ENCODE data around the gene LRRC75A.
A peak's percentile ranks its signal among the peaks of the same experiment; 100 is the strongest.
"Not testable (repeated sequence)": the region's sequence is repeated elsewhere in the genome, so short reads cannot be mapped to it uniquely, and the experiment has no call there.

LRRC75A gene

DNA sequence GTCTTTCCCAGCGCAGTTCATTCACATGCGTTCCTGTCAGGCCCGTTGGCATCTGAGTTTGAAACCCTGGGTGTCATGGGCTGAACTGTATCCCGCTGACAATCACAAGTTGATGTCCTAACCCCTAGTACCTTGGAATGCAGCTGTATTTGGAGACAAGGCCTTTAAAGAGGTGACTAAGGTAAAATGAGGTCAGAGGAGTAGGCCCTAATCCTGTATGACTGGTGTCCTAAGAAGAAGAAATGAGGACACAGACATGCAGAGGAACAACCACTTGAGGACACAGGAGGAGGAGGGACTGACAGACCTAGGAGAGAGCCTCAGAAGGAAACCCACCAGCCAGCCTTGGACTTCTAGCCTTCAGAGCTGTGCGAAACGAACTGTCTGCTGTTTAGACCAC is 43.5 kb downstream of the LRRC75A start:
- DNase-seq = no peak

- no peak for DNase-seq
Observed at GRCh38 chr17:16447676-16448075, 44.3 kb downstream of the LRRC75A start.

DNA sequence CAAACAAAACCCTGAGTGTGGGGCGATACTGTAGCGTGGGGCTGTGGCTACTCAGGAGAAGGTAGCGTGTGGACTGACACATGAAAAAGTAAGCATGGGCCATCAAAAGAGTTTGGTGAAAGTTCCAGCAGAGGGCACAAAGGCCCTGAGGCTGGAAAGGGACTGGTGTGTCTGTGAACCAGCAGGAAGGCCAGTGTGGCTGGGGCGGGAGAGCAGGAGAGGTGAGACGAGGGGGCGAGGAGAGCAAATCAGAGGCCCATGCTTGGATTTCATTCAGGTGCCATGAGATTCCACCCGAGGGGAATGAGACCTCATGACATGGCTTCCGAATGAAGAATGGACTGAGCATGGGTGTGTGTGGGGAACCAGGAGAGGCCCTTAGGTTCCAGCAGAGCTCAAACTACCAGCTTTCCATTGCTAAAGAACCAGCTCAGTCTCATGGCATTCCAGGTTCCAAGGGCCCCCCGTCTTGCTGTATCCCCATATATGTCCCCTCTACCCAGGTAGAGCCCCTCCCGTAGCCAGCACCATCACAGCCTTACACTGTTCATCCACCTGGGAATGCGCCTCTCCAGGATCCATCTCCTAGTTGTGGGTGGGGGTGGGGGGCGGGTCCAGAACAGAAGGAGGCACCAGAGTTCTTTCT is 45.5 kb downstream of the LRRC75A start:
- no peak for DNase-seq

DNA sequence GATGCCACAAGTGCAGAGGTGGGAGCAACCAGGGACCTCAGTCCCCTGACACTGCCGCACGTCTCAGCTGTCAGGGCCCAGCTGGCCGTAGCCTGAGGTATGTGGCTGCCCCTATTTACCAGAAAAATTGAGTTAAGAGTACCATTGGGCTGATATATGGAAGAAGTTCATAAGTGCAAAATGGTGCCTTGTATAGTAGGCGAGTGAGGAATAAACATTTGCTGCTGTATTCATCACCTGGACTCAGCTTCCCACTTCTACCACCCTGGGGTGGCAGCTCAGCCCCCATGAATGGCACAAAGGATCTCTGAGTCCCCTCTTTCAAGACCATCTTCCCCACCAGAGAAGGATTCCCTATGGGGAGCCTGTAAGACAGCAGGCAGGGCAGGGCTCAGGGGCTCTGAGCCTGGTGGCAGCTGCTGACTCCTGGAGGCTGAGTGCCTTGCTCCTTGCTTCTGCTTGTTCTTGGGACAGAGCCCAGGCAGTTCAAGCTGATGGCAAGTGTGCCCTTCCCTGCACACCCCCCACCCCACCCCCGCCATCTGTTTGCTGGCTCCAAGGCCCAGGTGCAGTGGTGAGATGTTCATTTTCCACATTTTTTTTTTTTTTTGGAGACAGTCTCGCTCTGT is 47.6 kb downstream of the LRRC75A start:
- no peak for DNase-seq

DNA sequence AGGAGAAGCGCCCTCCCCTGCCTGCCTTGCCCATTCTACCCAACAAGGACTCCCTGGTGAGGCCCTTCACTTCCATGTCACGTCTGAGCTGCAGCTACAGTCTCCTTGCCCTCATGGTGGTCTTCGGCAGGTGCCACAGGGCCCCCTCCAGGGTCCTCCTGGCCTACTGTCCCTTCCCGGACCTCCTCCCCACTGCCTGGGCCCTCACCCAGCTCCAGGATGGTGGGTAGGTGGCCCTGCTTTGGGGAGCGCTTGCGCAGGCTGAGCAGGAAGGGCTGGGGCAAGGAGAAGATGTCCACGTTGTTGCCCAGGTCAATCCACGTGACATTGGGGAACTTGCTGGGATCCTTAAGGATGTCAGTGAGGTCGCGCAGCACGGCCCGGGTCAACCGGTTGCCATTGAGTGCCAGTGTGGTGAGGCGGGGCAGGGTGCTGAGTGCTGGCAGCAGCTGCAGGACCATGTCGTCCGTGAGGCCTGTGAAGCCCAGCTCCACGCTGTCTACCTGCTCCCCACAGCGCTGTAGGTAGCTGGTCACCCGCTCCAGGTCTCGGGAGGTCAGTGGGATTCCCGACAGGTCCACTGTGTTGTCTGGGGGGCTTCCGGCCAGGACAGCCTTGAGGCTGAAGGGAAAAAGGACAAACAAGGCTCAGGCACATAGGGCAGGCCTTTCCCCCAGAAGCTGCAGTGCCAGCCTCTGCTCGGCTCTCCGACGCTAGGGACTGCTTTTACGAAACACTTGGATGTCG is 48.3 kb downstream of the LRRC75A start:
- no peak for DNase-seq

- DNase-seq = no peak
Observed at GRCh38 chr17:16442594-16443510, 49.1 kb downstream of the LRRC75A start.

DNA sequence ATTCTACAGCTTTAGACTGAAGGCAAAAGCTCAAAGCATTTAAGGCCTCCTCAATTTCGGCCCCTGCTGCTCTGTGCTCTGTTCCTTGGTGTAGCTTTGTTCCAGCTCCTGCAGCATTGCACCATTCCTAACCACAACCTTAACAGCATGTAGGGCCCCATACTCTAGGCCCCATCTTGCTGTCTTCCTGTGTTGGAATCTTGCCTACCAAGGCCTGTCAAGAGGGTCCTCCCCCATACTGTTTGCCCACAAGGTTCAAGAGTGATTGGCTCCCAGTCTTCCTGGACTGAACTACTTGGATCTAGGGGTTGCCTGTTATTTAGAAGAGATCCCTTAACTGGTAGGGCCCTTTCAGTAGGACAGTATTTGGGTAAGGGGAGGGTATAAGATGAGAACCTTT is 49.9 kb downstream of the LRRC75A start:
- no peak for DNase-seq

- DNase-seq = no peak
Observed at GRCh38 chr17:16440901-16441629, 50.9 kb downstream of the LRRC75A start.

DNA sequence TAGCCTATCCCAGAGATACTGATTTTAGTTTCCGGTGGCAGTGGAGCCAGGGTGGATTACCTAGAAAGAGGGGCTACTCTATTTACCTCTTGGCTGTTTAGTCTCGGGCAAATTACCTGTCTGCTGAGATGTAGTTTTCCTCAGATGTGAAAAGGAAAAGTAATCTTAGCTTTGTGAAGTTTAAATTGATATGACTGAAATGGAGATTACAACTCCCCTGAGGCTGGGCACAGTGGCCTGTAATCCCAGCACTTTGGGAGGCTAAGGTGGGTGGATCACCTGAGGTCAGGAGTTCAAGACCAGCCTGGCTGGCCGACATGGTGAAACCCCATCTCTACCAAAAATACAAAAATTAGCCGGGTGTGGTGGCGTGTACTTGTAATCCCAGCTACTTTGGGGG is 51.6 kb downstream of the LRRC75A start:
- not testable (repeated sequence) for DNase-seq

DNA sequence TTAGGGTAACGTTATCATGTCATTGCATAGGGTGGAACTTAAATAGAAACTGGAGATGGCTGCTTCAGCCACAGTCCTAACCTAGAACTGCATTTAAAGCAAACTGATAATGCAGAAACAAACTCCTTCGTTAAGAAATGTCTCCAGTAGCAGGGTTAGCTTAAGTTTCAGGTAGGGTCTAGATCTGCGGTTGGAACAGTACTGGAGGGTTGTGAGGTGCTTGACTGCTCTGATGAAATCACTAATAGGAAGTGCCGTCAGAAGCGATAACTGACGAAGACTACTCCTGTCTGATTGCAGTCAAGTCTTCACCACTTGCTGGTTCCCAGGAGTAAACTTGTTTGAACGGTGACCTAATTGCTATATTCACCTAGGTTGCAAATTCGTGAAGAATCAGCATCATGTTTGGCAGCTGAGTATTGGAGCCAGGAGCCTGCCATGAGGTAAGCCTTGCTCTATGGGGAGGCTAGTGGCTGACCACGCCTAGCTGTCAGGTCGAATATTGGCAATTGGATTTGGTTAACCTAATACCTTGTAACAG is 52.1 kb downstream of the LRRC75A start:
- no peak for DNase-seq

- no peak for DNase-seq
Observed at GRCh38 chr17:16439303-16439791, 52.6 kb downstream of the LRRC75A start.

GRCh38 chr17:16438557-16439302 is 53.3 kb downstream of the LRRC75A start:
- DNase-seq = peak; percentile 83 to 92

GRCh38 chr17:16438173-16438556 is 53.8 kb downstream of the LRRC75A start:
- DNase-seq = peak in 1 of 2 experiments; percentile 55

DNA sequence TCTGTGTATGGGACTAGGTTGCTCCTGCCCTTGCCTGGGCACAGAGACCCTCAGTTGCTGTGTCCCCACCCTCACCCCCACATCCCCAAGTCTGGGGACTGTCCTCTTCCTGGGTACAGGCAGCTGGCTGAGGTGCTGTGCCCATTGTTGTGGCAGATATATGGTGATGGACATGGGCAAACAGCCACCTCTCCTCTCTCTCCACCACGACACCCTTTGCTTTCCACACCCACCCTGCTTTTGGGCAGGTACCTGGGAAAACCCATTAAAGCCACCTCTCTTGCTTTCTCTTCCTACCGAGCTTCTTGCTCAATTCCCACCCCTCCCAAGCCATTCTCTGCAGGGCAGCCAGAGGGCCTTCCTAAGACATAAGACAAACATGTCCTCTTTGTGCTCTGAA is 54.9 kb downstream of the LRRC75A start:
- no peak for DNase-seq

GRCh38 chr17:16435925-16436886 is 55.8 kb downstream of the LRRC75A start:
- DNase-seq = no peak

DNA sequence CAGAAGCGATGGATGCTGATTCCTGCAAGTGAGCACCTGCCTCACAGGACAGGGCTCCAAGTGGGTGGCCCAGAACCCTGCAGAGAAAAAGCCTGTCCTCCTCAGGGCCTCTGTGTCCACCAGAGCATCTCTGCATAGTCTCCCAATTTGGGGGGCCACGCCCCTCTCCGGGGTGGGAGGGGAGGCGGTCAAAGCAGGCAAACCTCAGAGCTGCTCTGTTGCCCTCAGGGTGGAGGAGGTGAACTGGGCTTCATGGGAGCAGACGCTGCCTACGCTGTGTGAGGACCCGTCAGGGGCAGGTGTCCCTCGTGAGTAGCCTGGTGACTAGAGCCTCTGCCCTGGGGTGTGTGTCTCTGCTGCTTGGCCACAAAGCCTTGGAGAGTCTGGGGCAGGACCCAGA is 57.3 kb downstream of the LRRC75A start:
- DNase-seq = no peak

GRCh38 chr17:16433514-16433913 is 58.5 kb downstream of the LRRC75A start:
- DNase-seq = no peak

GRCh38 chr17:16432017-16432416 is 60.0 kb downstream of the LRRC75A start:
- DNase-seq = no peak

- no peak for DNase-seq
Observed at GRCh38 chr17:16430650-16431049, 61.3 kb downstream of the LRRC75A start.

- no peak for DNase-seq
Observed at GRCh38 chr17:16429083-16429482, 62.9 kb downstream of the LRRC75A start.

Measured in NCI-H187 (cell line).